H9 (cell line): Measurements from ENCODE around the gene RACGAP1. TPM values are rescaled to one million over a fixed set of nuclear protein-coding genes. Genes with fewer than 3 reads are reported as not detected.

Source experiments
- DNase-seq: peaks from one replicate; pipeline ENCODE4 v3.0.0-alpha.2; 2017
- H2AFZ ChIP-seq: one replicate; pipeline ENCODE4 v1.6.1; 2013; ENCODE audit warnings: mild to moderate bottlenecking, low read length, control low read depth, moderate library complexity
- H2AK5ac ChIP-seq: 2 replicates; pipeline ENCODE4 v1.6.1; 2013; ENCODE audit warnings: low read length, control low read depth, mixed read lengths; ENCODE audit not compliant: insufficient read length
- H2BK120ac ChIP-seq: one replicate; pipeline ENCODE4 v1.6.1; 2013; ENCODE audit warnings: low read depth, mild to moderate bottlenecking, low read length, control low read depth, inconsistent platforms; ENCODE audit not compliant: poor library complexity, severe bottlenecking
- H2BK12ac ChIP-seq: 2 replicates; pipeline ENCODE4 v1.6.1; 2013; ENCODE audit warnings: low read length, control low read depth, mixed read lengths, low read depth; ENCODE audit not compliant: insufficient read length
- H2BK15ac ChIP-seq: 2 replicates; pipeline ENCODE4 v1.6.1; 2013; ENCODE audit warnings: low read depth, low read length, control low read depth
- H2BK20ac ChIP-seq: one replicate; pipeline ENCODE4 v1.6.1; 2013; ENCODE audit warnings: low read depth, mild to moderate bottlenecking, low read length, control low read depth, inconsistent platforms; ENCODE audit not compliant: poor library complexity, severe bottlenecking
- H2BK5ac ChIP-seq: 2 replicates; pipeline ENCODE4 v1.6.1; 2013; ENCODE audit warnings: low read length, control low read depth, mixed read lengths; ENCODE audit not compliant: insufficient read length
- H3K14ac ChIP-seq: 2 replicates; pipeline ENCODE4 v1.6.1; 2013; ENCODE audit warnings: low read length, control low read depth; ENCODE audit not compliant: insufficient read depth
- H3K18ac ChIP-seq: 2 replicates; pipeline ENCODE4 v1.6.1; 2013; ENCODE audit warnings: low read depth, mild to moderate bottlenecking, mixed read lengths, low read length, control low read depth; ENCODE audit not compliant: insufficient read length
- H3K23ac ChIP-seq: 2 replicates; pipeline ENCODE4 v1.6.1; 2013; ENCODE audit warnings: low read length, control low read depth, mixed read lengths, low read depth; ENCODE audit not compliant: insufficient read length
- H3K23me2 ChIP-seq: 2 replicates; pipeline ENCODE4 v1.6.1; 2013; ENCODE audit warnings: low read depth, mild to moderate bottlenecking, mixed read lengths, low read length, control low read depth; ENCODE audit not compliant: insufficient read length, poor library complexity, severe bottlenecking
- H3K27ac ChIP-seq: 2 replicates; pipeline ENCODE4 v1.5.1; 2013; ENCODE audit warnings: low read length, control low read depth, mixed read lengths, low read depth; ENCODE audit not compliant: insufficient read length
- H3K27me3 ChIP-seq: 2 replicates; pipeline ENCODE4 v1.6.1; 2013; ENCODE audit warnings: low read length, control low read depth, inconsistent platforms; ENCODE audit not compliant: insufficient read depth
- H3K4ac ChIP-seq: 2 replicates; pipeline ENCODE4 v1.6.1; 2013; ENCODE audit warnings: low read depth, mild to moderate bottlenecking, control low read depth, inconsistent platforms, low read length, moderate library complexity
- H3K4me1 ChIP-seq: 2 replicates; pipeline ENCODE4 v1.6.1; 2013; ENCODE audit warnings: low read length, control low read depth, inconsistent platforms; ENCODE audit not compliant: insufficient read depth
- H3K4me2 ChIP-seq: 2 replicates; pipeline ENCODE4 v1.6.1; 2013; ENCODE audit warnings: low read length, control low read depth, mixed read lengths; ENCODE audit not compliant: insufficient read length, insufficient read depth
- H3K56ac ChIP-seq: 2 replicates; pipeline ENCODE4 v1.6.1; 2013; ENCODE audit warnings: low read depth, mild to moderate bottlenecking, mixed read lengths, low read length, control low read depth; ENCODE audit not compliant: insufficient read length
- H3K79me1 ChIP-seq: 2 replicates; pipeline ENCODE4 v1.6.1; 2013; ENCODE audit warnings: low read depth, mild to moderate bottlenecking, moderate library complexity, low read length, control low read depth, inconsistent platforms; ENCODE audit not compliant: insufficient read depth, poor library complexity, severe bottlenecking
- H3K79me2 ChIP-seq: 2 replicates; pipeline ENCODE4 v1.6.1; 2013; ENCODE audit warnings: low read length, control low read depth, inconsistent platforms; ENCODE audit not compliant: insufficient read depth
- H3K9ac ChIP-seq: 2 replicates; pipeline ENCODE4 v1.6.1; 2013; ENCODE audit warnings: low read length, control low read depth, mixed read lengths; ENCODE audit not compliant: insufficient read length; ENCODE audit errors: extremely low read depth
- H3K9me3 ChIP-seq: one replicate; pipeline ENCODE4 v1.6.1; 2013; ENCODE audit warnings: low read depth, low read length, inconsistent platforms; ENCODE audit not compliant: control insufficient read depth
- H3T11ph ChIP-seq: one replicate; pipeline ENCODE4 v1.6.1; 2013; ENCODE audit warnings: mild to moderate bottlenecking, low read length, control low read depth, inconsistent platforms
- H4K20me1 ChIP-seq: one replicate; pipeline ENCODE4 v1.6.1; 2013; ENCODE audit not compliant: control insufficient read depth, insufficient read length, insufficient read depth
- H4K5ac ChIP-seq: 2 replicates; pipeline ENCODE4 v1.6.1; 2013; ENCODE audit warnings: low read depth, mild to moderate bottlenecking, mixed read lengths, low read length, control low read depth; ENCODE audit not compliant: insufficient read length
- H4K8ac ChIP-seq: replicated peaks from 2 replicates; pipeline ENCODE4 v1.6.1; 2013; ENCODE audit warnings: low read length, control low read depth, mixed read lengths, low read depth; ENCODE audit not compliant: insufficient read length
- H4K91ac ChIP-seq: 2 replicates; pipeline ENCODE4 v1.6.1; 2013; ENCODE audit warnings: low read depth, mild to moderate bottlenecking, moderate library complexity, mixed read lengths, low read length, control low read depth; ENCODE audit not compliant: insufficient read length
- H3K27ac Mint-ChIP-seq, 3 experiments: 2 replicates in 2 of 3; 3 replicates in 1 of 3; pipeline ENCODE4 v1.8.0; 2020 to 2021; ENCODE audit warnings: mixed read lengths in 3 of 3, mild to moderate bottlenecking in 1 of 3, moderate library complexity in 1 of 3
- H3K27me3 Mint-ChIP-seq: 2 replicates; pipeline ENCODE4 v1.8.0; 2021; ENCODE audit warnings: low read depth, mild to moderate bottlenecking, moderate library complexity, mixed read lengths
- H3K36me3 Mint-ChIP-seq, 3 experiments: 2 replicates in 2 of 3; 3 replicates in 1 of 3; pipeline ENCODE4 v1.8.0; 2020 to 2021; ENCODE audit warnings: low read depth in 3 of 3, mixed read lengths in 3 of 3; ENCODE audit not compliant: insufficient read depth in 1 of 3
- H3K4me1 Mint-ChIP-seq, 2 experiments: 2 replicates each; pipeline ENCODE4 v1.8.0; 2020; ENCODE audit warnings: mixed read lengths in 2 of 2
- H3K4me3 Mint-ChIP-seq, 2 experiments: 2 replicates in 1 of 2; 3 replicates in 1 of 2; pipeline ENCODE4 v1.8.0; 2020 to 2021; ENCODE audit warnings: mild to moderate bottlenecking in 2 of 2, mixed read lengths in 2 of 2, moderate library complexity in 1 of 2
- H3K9me3 Mint-ChIP-seq, 2 experiments: 2 replicates in 1 of 2; 3 replicates in 1 of 2; pipeline ENCODE4 v1.8.0; 2020; ENCODE audit warnings: mild to moderate bottlenecking in 2 of 2, mixed read lengths in 2 of 2, moderate library complexity in 1 of 2
- CTCF ChIP-seq: fragments of 200-600 bp; sonication (generic); conservative IDR thresholded peaks from 3 replicates; pipeline ENCODE4 v1.8.0; 2021; ENCODE audit warnings: antibody characterized with exemption, mild to moderate bottlenecking
- WGBS: extraction: QIAGEN DNeasy Blood & Tissue Kit; methylation state at CpG from one replicate; pipeline ENCODE4 v1.1.7; 2013; ENCODE audit warnings: missing lambda C conversion rate, low lambda C conversion rate, mixed read lengths; ENCODE audit not compliant: insufficient read length; ENCODE audit errors: extremely low coverage; 5-methylcytosine and 5-hydroxymethylcytosine counted together
- total RNA-seq: library from RNA; stranded (reverse); gene quantifications from 2 replicates; pipeline ENCODE4 v1.2.1, GENCODE V29; 2021

RACGAP1 gene
- total RNA-seq, 1 experiment from 2014 or later, result 64.8 TPM

GRCh38 chr12:50041962-50042361 lies 16.7 kb upstream of the RACGAP1 start:
- no CpG with 5 or more reads among the region's 5 CpGs for WGBS
- no peak overlapping the region for H2BK15ac ChIP-seq

More at GRCh38 chr12:50041962-50042361, 16.7 kb upstream of the RACGAP1 start:
- Histone ChIP-seq H4K5ac (no peak overlapping the region), H3K56ac (no peak overlapping the region), H2BK12ac (no peak overlapping the region), H3K27me3 (no peaks in the 10 kb centered on the region; the same call in 1 of the 2 replicates), H3K79me1 (no peaks in the 10 kb centered on the region), H3K4me2 (no peak overlapping the region), H3T11ph (no peak overlapping the region), H3K79me2 (no peaks in the 10 kb centered on the region), H2AK5ac (no peak overlapping the region), H2AFZ (no peak overlapping the region), H4K91ac (no peak overlapping the region), H3K4me1 (no peaks in the 10 kb centered on the region), H3K23me2 (no peaks in the 10 kb centered on the region), H3K14ac (no peak overlapping the region), H2BK120ac (no peak overlapping the region), H3K9ac (no peak overlapping the region), H4K20me1 (no peaks in the 10 kb centered on the region), H3K9me3 (no peaks in the 10 kb centered on the region), H4K8ac (no peak overlapping the region), H3K18ac (no peak overlapping the region), H2BK20ac (no peak overlapping the region), H3K4ac (no peak overlapping the region), H3K23ac (no peak overlapping the region), H2BK5ac (no peak overlapping the region), H3K27ac (no peak overlapping the region)
- Mint-ChIP-seq H3K27me3 (peaks cover 70% of the 10 kb centered on the region), H3K9me3 (no peaks in the 10 kb centered on the region), H3K36me3 (no peaks in the 10 kb centered on the region), H3K4me1 (peaks cover 11 to 15% of the 10 kb centered on the region in 2 experiments), H3K4me3 (no peak overlapping the region), H3K27ac (no peak overlapping the region)
- DNase-seq, result no peak
- TF ChIP-seq CTCF, result no peak
